Tibial nerve (tissue), 4 donors: Measurements from ENCODE around the gene DNM3. TPM values are rescaled to one million over a fixed set of nuclear protein-coding genes. Genes with fewer than 3 reads are reported as not detected.

Experiments used
- DNase-seq, 2 donors: peaks; one replicate each; pipeline ENCODE4 v3.0.0-alpha.2; 2019; ENCODE audit warnings: low spot score in 2 of 2
- H3K27ac ChIP-seq, 4 donors: fragments of 200-600 bp; sonication (generic) in 3 of 4; one replicate each; pipeline ENCODE4 v1.5.1; 2017 to 2019; ENCODE audit warnings: mild to moderate bottlenecking in 1 of 4
- H3K27me3 ChIP-seq, 2 donors: fragments of 200-600 bp; sonication (generic) in 1 of 2; one replicate each; pipeline versions ENCODE4 v1.5.1 to v1.6.0; 2017 to 2019
- H3K36me3 ChIP-seq, 3 donors: fragments of 200-600 bp; sonication (generic); one replicate each; pipeline ENCODE4 v1.5.1; 2018 to 2019
- H3K4me1 ChIP-seq, 4 donors: fragments of 200-600 bp; sonication (generic) in 3 of 4; one replicate each; pipeline ENCODE4 v1.5.1; 2017 to 2019
- H3K4me3 ChIP-seq, 4 donors: fragments of 200-600 bp; sonication (generic) in 3 of 4; one replicate each; pipeline ENCODE4 v1.5.1; 2017 to 2019; ENCODE audit warnings: mild to moderate bottlenecking in 1 of 4, moderate library complexity in 1 of 4
- H3K9me3 ChIP-seq, 4 donors: fragments of 200-600 bp; sonication (generic) in 3 of 4; one replicate each; pipeline ENCODE4 v1.5.1; 2017 to 2019
- EP300 ChIP-seq, 2 donors: sonication (generic); formaldehyde crosslinking; IDR thresholded peaks; one replicate each; pipeline ENCODE4 v1.6.1; 2017; ENCODE audit warnings: antibody characterized with exemption in 2 of 2, mild to moderate bottlenecking in 1 of 2
- POLR2A ChIP-seq, 2 donors: fragments of 450-650 bp; IDR thresholded peaks; one replicate each; pipeline ENCODE4 v1.6.1; 2017; ENCODE audit warnings: antibody characterized with exemption in 2 of 2, mild to moderate bottlenecking in 2 of 2, moderate library complexity in 2 of 2
- WGBS, 2 donors: methylation state at CpG; one replicate each; pipeline ENCODE4 v1.1.5; 2018; 5-methylcytosine and 5-hydroxymethylcytosine counted together
- total RNA-seq, 4 donors: library from RNA; depleted of rRNA; stranded (reverse); fragments of >200 nt; gene quantifications; one replicate each; pipeline ENCODE4 v1.1.0, GENCODE V29; 2016
- TF ChIP-seq, protein P1 (sequence below), 5 experiments: fragments of 200-600 bp in 3 of 5; fragments of 450-650 bp in 2 of 5; sonication (generic) in 3 of 5; IDR thresholded peaks; one replicate each; pipeline ENCODE4 v1.5.1; 2016 to 2019; ENCODE audit warnings: antibody characterized with exemption in 5 of 5, mild to moderate bottlenecking in 3 of 5, moderate library complexity in 2 of 5

DNM3 gene
- total RNA-seq, 4 donors from 2014 or later = 9.8 to 15.3 (median 12.3) TPM

DNA sequence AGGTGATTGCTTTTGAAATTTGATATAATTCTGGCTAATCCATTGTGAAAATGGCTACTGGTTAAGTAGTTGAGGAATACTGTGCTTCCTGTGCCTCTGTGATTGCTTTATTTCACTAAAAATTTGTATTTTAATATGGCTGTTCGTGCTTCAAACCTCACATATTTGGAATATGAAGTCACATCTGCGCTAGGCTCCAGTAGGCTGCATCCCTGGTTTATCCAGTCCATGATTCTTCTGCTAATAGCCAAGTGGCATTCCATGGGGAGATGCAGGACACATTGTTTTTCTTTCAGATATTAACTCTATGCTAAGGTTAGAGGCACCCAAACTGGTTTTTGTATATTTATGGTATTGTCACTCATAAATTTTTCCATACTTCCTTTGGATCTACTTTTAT, 25.9 kb downstream of the DNM3 start:
- DNase-seq = no peak
- no peaks in the 10 kb centered on the region for H3K36me3 ChIP-seq
- no peak overlapping the region for H3K4me3 ChIP-seq
- H3K4me1 ChIP-seq = peaks cover 0 to 17% (median 0%) of the 10 kb centered on the region in 4 donors
- TF ChIP-seq EP300 (IDR thresholded peaks at IDR 0.05) (no peak), POLR2A (IDR thresholded peaks at IDR 0.05) (no peak)
- TF ChIP-seq, protein P1, sequence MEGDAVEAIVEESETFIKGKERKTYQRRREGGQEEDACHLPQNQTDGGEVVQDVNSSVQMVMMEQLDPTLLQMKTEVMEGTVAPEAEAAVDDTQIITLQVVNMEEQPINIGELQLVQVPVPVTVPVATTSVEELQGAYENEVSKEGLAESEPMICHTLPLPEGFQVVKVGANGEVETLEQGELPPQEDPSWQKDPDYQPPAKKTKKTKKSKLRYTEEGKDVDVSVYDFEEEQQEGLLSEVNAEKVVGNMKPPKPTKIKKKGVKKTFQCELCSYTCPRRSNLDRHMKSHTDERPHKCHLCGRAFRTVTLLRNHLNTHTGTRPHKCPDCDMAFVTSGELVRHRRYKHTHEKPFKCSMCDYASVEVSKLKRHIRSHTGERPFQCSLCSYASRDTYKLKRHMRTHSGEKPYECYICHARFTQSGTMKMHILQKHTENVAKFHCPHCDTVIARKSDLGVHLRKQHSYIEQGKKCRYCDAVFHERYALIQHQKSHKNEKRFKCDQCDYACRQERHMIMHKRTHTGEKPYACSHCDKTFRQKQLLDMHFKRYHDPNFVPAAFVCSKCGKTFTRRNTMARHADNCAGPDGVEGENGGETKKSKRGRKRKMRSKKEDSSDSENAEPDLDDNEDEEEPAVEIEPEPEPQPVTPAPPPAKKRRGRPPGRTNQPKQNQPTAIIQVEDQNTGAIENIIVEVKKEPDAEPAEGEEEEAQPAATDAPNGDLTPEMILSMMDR (IDR thresholded peaks at IDR 0.05) = no peak
- 41 to 96% methylated on average over 2 of the region's 2 CpGs for WGBS, 2 donors
- no peaks in the 10 kb centered on the region for H3K27me3 ChIP-seq
- H3K9me3 ChIP-seq = no peaks in the 10 kb centered on the region
- H3K27ac ChIP-seq = no peak overlapping the region

DNA sequence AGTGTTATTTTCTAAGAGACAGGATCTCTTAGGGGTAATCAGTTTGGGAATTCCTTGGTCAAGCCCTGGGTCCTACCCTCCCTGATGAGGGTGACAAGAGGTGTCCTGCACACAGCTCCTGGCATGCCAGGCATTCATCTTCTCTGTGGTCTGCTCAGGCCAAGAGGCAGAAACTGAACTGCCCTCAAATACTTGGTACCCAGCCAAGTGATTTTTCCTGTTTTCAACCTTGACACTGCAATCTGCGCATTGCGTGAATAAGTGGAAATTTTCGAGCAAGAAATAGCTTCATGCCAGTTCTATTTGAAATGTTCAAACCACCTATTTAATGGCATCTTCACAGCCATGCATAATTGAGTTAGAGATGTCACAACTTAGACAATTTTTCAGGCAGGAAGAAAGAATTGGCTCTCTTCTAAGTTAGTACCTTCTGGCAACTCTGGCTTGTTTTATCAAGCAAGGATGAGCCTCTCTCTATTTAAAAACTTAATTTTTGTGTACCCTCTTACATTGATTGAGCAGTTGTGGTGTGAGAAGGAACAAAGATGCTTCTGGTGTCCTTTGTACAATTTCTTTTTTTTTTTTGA, 27.0 kb downstream of the DNM3 start:
- TF ChIP-seq, protein P1 (IDR thresholded peaks at IDR 0.05) = no peak
- TF ChIP-seq EP300 (IDR thresholded peaks at IDR 0.05) = no peak
- TF ChIP-seq POLR2A (IDR thresholded peaks at IDR 0.05) = no peak
- 33 to 37% methylated on average over 3 of the region's 3 CpGs for WGBS, 2 donors
- Histone ChIP-seq H3K27me3 (no peaks in the 10 kb centered on the region), H3K36me3 (no peaks in the 10 kb centered on the region), H3K4me3 (no peak overlapping the region), H3K9me3 (no peaks in the 10 kb centered on the region), H3K27ac (peak overlapping the region in 1 of 4 donors; percentile 29), H3K4me1 (peaks cover 0 to 17% (median 0%) of the 10 kb centered on the region in 4 donors)
- no peak for DNase-seq

DNA sequence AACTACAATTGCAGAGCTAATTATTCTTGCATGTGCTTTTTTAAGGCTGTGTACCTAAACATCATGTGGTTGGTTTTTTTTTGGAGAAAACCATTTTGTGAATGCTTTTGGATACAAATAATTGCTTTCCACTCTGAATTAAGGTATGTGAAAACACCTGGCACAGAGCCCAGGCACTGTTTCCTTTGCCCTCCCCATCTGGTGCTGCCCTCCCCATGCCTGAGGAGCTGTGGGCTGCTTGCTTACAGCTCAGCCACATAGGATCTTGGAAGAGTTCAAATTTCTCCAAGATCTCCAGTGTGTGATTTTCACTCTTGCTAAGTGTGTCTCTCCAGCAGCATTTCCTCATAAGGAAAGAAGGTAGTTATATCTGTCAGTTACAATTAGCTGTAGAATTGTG, 27.8 kb downstream of the DNM3 start:
- Histone ChIP-seq H3K9me3 (no peaks in the 10 kb centered on the region), H3K4me1 (peaks cover 0 to 17% (median 0%) of the 10 kb centered on the region in 4 donors), H3K27ac (no peak overlapping the region), H3K27me3 (no peaks in the 10 kb centered on the region), H3K4me3 (no peak overlapping the region), H3K36me3 (no peaks in the 10 kb centered on the region)
- TF ChIP-seq, protein P1 (IDR thresholded peaks at IDR 0.05) = no peak
- TF ChIP-seq POLR2A (IDR thresholded peaks at IDR 0.05) (no peak), EP300 (IDR thresholded peaks at IDR 0.05) (no peak)
- DNase-seq = no peak

DNA sequence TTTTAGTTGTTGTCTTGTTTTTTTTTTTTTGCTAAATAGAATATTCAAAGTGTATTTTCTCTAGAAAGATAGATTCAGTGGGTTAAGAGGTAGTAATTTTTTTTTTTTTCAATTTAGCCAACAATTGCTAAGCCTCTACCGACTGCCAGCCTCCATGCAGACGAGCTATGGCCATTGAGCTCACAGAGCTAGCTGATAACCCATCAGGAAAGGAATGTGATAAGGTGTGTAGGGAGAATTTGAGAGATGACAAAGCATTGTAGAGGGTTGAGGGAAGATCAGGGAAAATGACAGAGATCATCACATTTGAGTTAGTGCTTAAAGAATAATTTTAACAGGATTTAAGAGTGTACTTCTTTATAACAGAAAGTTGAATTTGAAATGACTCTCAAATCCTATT, 30.6 kb downstream of the DNM3 start:
- no peak overlapping the region for H3K4me3 ChIP-seq
- H3K9me3 ChIP-seq = no peaks in the 10 kb centered on the region
- H3K4me1 ChIP-seq = peaks cover 0 to 17% (median 0%) of the 10 kb centered on the region in 4 donors
- DNase-seq = no peak
- H3K27ac ChIP-seq = no peak overlapping the region
- no peaks in the 10 kb centered on the region for H3K36me3 ChIP-seq
- WGBS, 2 donors = 75 to 78% methylated on average over 2 of the region's 2 CpGs
- H3K27me3 ChIP-seq = no peaks in the 10 kb centered on the region
- TF ChIP-seq, protein P1 (IDR thresholded peaks at IDR 0.05) = no peak

DNA sequence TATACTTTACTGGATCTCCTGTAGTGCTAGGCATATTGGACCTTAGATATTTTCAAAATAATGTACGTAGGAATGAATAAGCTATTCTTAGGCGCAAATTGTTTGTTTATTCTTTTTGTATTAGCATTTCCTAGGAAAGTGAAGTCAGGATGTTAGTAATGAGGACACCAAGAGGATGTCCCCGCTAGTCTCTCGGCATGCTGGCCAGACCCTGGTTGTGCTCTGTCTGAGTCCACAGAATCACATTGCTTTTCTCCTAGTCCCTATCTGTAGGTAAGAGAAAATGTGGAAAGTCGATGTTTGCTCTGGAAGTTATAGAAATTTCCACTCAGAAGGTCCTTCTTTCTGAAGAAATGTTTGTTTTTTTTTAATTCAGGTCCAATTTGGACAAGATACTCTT, 31.1 kb downstream of the DNM3 start:
- Histone ChIP-seq H3K27ac (no peak overlapping the region), H3K4me3 (no peak overlapping the region), H3K4me1 (peaks cover 0 to 17% (median 0%) of the 10 kb centered on the region in 4 donors), H3K9me3 (no peaks in the 10 kb centered on the region), H3K27me3 (no peaks in the 10 kb centered on the region), H3K36me3 (no peaks in the 10 kb centered on the region)
- 84 to 88% methylated on average over 5 of the region's 5 CpGs for WGBS, 2 donors
- no peak for DNase-seq
- no peak for TF ChIP-seq POLR2A (IDR thresholded peaks at IDR 0.05)
- TF ChIP-seq, protein P1 (IDR thresholded peaks at IDR 0.05) = no peak
- no peak for TF ChIP-seq EP300 (IDR thresholded peaks at IDR 0.05)
